ENCODE results near the gene TSEN15. TPM values are rescaled to one million over a fixed set of nuclear protein-coding genes. Genes with fewer than 3 reads are reported as not detected.

Gene TSEN15
- total RNA-seq, 6 experiments from 2014 or later = 9.6 to 17.1 (median 11.3) TPM

DNA sequence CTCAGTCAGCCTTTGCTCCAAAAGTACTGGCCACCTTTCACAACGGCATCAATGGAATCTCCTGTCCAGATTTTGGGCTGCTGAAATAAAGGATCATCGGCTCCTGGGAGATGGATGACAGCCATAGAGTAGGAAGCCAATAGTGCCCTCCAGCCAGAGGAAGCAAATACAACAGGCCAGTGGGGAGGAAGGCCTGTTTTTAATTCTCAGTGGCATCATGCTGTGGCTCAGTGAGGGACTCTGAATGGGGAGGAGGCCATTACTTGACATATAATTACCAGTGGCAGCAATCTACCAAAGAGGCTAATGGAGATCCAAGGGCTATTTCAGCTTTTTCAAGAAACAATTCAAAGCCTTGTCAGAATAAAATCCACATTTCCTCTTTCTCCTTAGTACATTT, 40.7 kb upstream of the TSEN15 start:
- no peaks in the 10 kb centered on the region for H3K9me3 ChIP-seq
- H3K27me3 ChIP-seq = no peaks in the 10 kb centered on the region
- no peaks in the 10 kb centered on the region for H3K36me3 ChIP-seq
- no peak for ATAC-seq
- H3K27ac ChIP-seq = no peak overlapping the region
- WGBS (ENCODE audit: insufficient coverage, low coverage, low lambda C conversion rate, missing lambda C conversion rate) = 70% methylated on average over 2 of the region's 2 CpGs
- no peak for DNase-seq
- no peak for TF ChIP-seq POLR2A (IDR thresholded peaks at IDR 0.05)
- no peak overlapping the region for H3K4me3 ChIP-seq
- intact Hi-C loops (cut with DNase I) = no loop called here
- H3K4me1 ChIP-seq = no peaks in the 10 kb centered on the region

GRCh38 chr1:184012187-184012586, 39.3 kb upstream of the TSEN15 start:
- no peaks in the 10 kb centered on the region for H3K4me1 ChIP-seq
- H3K27me3 ChIP-seq = no peaks in the 10 kb centered on the region
- H3K4me3 ChIP-seq = no peak overlapping the region
- intact Hi-C loops (cut with DNase I) = no loop called here
- ATAC-seq (no peak), DNase-seq (no peak)
- no peaks in the 10 kb centered on the region for H3K36me3 ChIP-seq
- no peak overlapping the region for H3K27ac ChIP-seq
- H3K9me3 ChIP-seq = no peaks in the 10 kb centered on the region
- no peak for TF ChIP-seq POLR2A (IDR thresholded peaks at IDR 0.05)
- no peak for TF ChIP-seq CTCF (IDR thresholded peaks at IDR 0.05)

- H3K36me3 ChIP-seq = no peaks in the 10 kb centered on the region
- H3K27me3 ChIP-seq = no peaks in the 10 kb centered on the region
- H3K4me3 ChIP-seq = no peak overlapping the region
- WGBS (ENCODE audit: insufficient coverage, low coverage, low lambda C conversion rate, missing lambda C conversion rate) = 73% methylated on average over 2 of the region's 2 CpGs
- no peaks in the 10 kb centered on the region for H3K9me3 ChIP-seq
- no peak for TF ChIP-seq CTCF (IDR thresholded peaks at IDR 0.05)
- TF ChIP-seq POLR2A (IDR thresholded peaks at IDR 0.05) = no peak
- intact Hi-C loops (cut with DNase I) = no loop called here
- ATAC-seq (no peak), DNase-seq (no peak)
- no peak overlapping the region for H3K27ac ChIP-seq
- no peaks in the 10 kb centered on the region for H3K4me1 ChIP-seq
Observed at GRCh38 chr1:184014271-184014670, 37.3 kb upstream of the TSEN15 start.

GRCh38 chr1:184016169-184016568, 35.4 kb upstream of the TSEN15 start:
- no peaks in the 10 kb centered on the region for H3K4me1 ChIP-seq
- no peaks in the 10 kb centered on the region for H3K9me3 ChIP-seq
- TF ChIP-seq CTCF (IDR thresholded peaks at IDR 0.05) = no peak
- TF ChIP-seq POLR2A (IDR thresholded peaks at IDR 0.05) = no peak
- intact Hi-C loops (cut with DNase I) = no loop called here
- DNase-seq = no peak
- no peak for ATAC-seq
- H3K4me3 ChIP-seq = no peak overlapping the region
- H3K36me3 ChIP-seq = no peaks in the 10 kb centered on the region
- no peak overlapping the region for H3K27ac ChIP-seq
- no peaks in the 10 kb centered on the region for H3K27me3 ChIP-seq
- WGBS (ENCODE audit: insufficient coverage, low coverage, low lambda C conversion rate, missing lambda C conversion rate) = 87% methylated on average over 2 of the region's 2 CpGs

GRCh38 chr1:184017306-184017705, 34.2 kb upstream of the TSEN15 start:
- H3K9me3 ChIP-seq = no peaks in the 10 kb centered on the region
- no peaks in the 10 kb centered on the region for H3K4me1 ChIP-seq
- 63% methylated on average over 7 of the region's 7 CpGs for WGBS (ENCODE audit: insufficient coverage, low coverage, low lambda C conversion rate, missing lambda C conversion rate)
- H3K27me3 ChIP-seq = no peaks in the 10 kb centered on the region
- H3K27ac ChIP-seq = no peak overlapping the region
- DNase-seq (no peak), ATAC-seq (peak in 1 of 4 donors; percentile 17)
- TF ChIP-seq CTCF (IDR thresholded peaks at IDR 0.05) (no peak), POLR2A (IDR thresholded peaks at IDR 0.05) (no peak)
- intact Hi-C loops (cut with DNase I) = no loop called here
- no peak overlapping the region for H3K4me3 ChIP-seq
- no peaks in the 10 kb centered on the region for H3K36me3 ChIP-seq

All from right lobe of liver (tissue), 6 donors.